CD4-positive, alpha-beta T cell treated with Interleukin-6 at 100 ng/mL for 8 hours (primary cell): ENCODE results near the gene GP1BA.
A peak's percentile ranks its signal among the peaks of the same experiment; 100 is the strongest.

Source experiments
- DNase-seq: peaks from one replicate; pipeline ENCODE4 v3.0.0-alpha.2; 2020; ENCODE audit warnings: mixed read lengths, low spot score

Gene GP1BA

DNA sequence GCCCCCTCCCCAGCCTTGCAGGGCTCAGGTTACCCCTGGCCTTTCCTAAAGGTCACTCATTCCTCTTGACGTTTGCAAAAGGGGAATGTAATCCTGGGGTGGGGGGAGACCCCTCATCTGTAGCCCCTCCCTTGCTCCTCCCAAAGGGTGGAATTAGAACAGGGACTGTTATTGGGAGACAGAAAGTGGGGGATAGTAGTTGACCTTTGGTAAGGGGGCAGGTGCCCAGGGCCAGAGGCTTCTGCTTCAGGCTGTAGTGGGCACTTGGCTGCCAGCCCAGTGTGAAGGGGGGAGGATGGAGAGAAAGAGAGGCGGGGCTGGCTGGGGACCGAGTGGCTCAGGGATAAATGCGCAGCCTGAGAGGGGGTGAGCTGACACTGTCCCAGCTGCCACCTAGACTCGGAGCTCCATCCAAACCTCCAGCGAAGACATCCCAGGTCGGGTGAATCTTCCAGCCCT, 18.7 kb downstream of the GP1BA start, which contains the start of gene ENO3:
TSS of gene ENO3 (plus strand) at position 374 of the 459 bp plus-strand sequence. CDS start 711 bp downstream, outside the sequence.
- DNase-seq, result no peak

DNA sequence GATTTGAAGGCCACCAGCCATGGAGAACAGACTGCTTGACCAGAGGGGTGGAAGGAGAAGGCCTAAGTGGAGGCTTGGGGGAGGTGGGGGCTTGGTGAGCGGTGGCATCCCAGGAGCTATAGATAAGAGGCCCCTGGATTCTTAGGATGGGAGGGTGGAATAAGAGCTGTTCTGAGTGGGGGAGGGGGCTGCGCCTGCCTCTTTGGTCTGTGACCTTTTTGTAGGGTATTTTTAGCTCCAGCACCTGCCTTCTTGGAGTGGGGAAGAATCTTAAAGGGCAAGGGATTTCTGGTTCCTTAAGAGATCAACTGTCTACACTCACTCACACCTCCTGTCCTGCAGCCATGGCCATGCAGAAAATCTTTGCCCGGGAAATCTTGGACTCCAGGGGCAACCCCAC, 19.4 kb downstream of the GP1BA start:
- no peak for DNase-seq

DNA sequence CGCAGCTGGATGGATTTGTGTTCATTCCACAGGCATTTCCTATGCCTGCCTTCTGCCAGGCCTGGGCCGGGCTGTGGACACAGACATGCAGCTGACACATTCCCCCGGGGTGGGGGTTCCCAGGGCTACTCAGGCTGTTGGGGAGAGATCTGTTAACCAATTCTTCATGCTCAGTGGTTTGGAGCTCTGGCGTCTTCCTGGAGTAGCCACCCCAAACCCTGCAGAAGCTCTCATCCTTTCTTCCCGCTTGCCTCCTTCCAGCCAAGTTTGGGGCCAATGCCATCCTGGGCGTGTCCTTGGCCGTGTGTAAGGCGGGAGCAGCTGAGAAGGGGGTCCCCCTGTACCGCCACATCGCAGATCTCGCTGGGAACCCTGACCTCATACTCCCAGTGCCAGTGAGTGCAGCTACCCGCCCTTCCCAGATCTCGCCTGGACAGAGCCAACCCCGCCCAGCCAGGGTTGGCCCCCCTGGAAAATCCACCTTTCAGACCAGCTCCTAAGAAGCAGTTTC, 21.4 kb downstream of the GP1BA start:
- DNase-seq, result no peak

DNA sequence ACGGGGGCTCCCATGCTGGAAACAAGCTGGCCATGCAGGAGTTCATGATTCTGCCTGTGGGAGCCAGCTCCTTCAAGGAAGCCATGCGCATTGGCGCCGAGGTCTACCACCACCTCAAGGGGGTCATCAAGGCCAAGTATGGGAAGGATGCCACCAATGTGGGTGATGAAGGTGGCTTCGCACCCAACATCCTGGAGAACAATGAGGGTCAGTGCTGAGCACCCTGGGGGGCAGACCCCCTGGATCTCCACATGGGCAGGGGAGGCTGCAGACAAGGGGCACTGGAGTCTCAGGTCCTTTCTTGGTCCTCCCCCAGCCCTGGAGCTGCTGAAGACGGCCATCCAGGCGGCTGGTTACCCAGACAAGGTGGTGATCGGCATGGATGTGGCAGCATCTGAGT, 23.0 kb downstream of the GP1BA start:
- DNase-seq, result no peak

DNA sequence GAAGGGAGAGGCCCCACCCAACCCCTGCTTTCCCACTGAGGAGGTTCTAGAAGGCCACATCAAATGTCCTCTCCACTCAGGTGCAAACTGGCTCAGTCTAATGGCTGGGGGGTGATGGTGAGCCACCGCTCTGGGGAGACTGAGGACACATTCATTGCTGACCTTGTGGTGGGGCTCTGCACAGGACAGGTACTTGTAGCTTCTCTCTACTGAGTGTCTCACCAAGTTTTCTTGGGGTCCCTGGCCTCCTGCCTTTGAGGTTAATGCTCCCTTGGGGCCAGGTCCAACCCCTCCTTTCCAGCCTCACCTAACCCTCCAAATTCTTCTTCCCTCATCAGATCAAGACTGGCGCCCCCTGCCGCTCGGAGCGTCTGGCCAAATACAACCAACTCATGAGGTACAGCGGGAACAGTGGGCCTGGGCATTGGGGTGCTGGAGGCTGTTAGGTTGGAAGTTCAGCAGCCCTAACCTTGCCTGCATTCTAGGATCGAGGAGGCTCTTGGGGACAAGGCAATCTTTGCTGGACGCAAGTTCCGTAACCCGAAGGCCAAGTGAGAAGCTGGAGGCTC, 24.5 kb downstream of the GP1BA start:
- DNase-seq, result peak; percentile 35

DNA sequence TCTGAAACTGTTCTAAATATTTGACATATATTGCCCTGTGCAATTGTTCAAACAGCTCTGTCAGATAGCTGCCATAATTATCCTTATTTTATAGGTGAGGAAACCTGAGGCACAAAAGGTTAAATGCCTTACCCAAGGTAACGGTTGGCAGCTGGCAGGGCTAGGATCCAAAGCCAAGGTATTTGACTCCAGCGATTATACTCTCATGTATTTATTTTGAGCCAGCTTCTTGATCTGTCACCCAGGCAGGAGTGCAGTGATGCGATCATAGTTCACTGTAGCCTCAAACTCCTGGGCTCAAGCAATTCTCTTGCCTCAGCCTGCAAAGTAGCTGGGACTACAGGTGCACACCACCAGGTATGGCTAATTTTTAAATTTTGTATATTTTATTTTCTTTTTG, 26.0 kb downstream of the GP1BA start:
- DNase-seq, result no peak

DNA sequence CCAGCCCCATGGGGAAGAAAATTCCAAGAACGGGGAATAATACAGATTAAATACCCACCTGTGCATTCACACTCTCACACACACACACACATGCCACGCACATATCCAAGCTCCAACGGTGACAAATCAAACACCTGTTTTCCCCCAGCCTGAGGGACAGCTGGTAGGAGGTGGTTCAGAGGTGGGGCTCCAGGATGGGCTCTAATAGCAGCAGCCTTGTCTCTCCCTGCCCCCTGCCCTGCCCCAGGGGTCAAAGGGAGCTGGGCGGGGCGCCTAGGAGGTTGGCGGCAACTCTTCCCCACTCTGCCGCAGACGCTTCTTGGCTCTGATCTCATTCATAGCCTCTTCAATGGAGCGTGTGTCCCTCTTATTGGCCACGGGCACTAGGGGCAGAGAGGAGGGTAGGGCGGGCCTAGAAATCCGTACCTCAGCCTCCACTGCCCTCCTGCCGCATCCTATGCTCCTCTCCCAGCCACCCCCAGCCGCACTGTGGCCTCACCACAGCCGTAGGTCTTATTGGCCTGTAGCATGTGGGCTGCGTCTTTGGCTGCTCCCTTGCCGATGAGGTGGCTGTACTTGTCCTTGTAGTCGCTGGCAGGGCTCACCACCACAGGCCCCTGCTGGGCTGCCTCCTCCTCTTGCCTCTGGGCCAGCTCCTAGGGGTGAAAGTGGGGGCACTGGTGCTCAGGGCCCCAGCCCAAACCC, 27.3 kb downstream of the GP1BA start:
- no peak for DNase-seq

DNA sequence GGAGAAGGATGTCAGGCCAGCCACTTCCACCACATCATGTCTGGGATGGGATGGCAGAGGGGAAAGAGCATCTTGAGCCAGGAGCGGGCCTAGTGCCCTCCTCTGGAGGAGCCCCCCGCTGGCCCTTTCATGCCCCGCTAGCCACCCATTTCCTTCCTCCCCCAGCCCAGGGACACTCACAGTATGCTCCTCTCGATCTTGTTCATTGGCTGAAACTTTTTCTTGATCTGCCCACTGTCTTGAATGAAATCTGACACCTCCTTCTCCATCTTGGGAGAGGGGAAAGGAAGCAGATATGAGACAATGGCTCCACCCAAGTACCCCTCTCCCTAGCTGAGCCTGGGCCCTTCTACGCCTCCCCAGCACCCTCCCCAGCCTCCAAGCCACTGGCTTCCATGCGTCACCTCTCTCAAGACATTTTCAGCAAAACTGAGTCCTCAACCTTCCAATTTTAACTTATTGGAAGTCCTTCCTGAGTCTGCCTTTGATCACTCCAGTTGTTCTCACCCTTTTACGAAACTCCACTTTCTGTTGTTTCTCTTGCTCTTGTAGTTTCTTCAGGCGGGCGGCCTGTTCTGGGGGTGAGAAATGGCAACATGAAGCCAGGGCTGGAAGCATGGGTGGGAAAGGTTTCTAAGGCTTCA, 28.3 kb downstream of the GP1BA start:
- no peak for DNase-seq

DNA sequence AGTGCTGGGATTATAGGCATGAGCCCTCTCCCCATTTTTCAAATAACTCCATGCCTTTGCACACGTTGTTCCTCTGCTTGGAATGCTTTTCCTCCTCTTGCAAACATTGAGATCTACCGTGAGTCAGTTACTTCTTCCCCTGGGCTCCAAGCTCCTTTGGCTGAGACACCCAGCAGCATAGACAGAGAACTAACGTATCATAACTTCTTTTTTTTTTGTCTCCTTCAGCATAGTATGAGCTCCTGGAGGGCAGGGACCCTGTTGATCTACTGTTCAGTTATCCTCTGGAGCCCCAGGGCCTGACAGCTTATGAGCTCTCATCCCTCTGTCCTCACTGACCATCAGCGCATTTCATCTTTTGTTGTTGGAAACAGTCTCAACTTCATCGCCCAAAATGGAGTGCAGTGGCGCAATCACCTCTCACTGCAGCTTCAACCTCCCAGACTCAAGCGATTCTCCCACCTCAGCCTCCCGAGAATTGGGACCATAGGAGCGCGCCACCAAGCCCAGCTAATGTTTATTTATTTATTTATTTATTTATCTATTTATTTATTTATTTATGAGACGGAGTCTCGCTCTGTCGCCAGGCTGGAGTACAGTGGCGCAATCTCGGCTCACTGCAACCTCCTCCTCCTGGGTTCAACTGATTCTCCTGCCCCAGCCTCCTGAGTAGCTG, 33.4 kb downstream of the GP1BA start:
- DNase-seq, result no peak

DNA sequence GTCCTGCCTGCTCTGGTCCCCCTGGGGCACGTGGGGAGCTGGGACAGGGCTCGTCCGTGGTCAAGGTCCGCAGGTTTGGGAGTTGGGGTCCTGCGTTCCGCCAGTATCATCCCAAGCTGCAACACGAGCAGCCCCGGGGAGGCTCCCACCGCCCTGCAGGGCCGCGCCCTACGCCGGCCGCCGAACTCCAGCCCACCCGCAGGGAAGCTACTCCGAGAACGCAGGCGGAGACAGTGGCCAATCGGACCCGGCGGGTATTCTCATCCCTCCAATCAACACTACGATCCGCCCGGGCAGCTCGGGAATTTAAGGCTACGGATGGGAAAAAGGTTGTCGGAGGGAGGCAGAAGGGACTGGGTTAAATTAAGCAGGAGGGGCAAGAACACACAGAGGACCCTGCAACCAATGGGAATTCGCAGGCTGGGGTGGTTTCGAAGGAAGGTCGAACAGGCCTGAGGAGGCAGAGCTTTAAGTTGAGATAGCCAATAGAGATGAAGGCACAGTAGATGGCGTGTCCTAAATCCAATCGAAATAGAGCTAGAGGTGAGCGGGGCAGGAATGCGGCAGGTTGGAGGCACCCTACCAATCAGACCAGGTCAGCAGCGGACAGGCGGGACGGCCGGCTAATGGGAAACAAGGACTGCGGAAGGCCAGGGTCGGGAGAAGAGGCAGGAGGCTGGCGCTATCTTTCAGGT, 34.9 kb downstream of the GP1BA start:
- DNase-seq, result peak; percentile 99

DNA sequence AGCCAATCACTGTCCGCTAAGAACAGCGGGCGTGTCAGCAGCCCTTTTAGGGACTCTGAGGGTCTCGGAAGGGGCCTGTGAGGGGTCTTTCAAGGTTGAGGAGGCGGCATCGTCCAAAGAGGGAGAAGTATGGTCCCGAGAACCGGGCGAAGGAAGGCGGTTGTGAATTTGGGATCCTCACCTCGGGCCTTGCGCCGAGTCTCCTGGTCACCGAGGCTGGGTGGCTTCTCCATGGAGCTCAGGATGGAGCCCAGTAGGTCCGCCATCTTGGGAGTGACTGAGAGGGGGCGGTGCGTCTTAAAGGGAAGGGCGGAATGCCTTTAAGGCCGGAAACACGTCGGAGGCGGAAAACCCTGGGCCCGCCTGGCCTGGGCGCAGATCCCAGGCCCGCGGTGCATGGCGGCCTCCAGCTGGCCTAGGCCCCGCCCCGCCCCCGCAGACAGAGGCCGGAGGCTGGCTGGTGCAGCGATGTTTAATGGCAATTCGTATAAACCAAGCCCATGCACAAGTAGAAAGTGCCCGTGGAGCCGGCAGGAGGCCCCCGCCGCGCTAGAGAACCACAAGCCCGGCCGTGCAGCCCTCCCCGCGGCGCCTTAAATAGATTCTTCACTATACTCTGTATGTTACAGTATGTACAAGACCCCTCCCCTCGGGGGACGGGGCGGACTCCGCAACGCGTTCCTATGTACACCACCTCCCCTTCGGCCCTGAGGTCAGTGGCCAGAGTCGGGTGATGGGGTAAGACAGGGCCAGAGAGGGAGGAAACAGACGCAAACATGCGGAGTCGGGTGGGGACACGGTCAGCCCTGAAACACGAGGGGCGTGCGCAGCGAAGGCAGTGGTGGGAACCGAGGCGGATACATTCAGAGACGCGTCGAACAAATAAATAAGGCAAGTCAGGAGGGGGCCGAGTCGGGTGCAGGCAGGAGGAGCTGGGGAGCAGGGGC, 35.7 kb downstream of the GP1BA start, which contains the start of gene SPAG7:
TSS of gene SPAG7 (minus strand) at position 279 of the 947 bp plus-strand sequence. CDS start at position 266, 13 bp downstream.
- DNase-seq, result peak; percentile 92

DNA sequence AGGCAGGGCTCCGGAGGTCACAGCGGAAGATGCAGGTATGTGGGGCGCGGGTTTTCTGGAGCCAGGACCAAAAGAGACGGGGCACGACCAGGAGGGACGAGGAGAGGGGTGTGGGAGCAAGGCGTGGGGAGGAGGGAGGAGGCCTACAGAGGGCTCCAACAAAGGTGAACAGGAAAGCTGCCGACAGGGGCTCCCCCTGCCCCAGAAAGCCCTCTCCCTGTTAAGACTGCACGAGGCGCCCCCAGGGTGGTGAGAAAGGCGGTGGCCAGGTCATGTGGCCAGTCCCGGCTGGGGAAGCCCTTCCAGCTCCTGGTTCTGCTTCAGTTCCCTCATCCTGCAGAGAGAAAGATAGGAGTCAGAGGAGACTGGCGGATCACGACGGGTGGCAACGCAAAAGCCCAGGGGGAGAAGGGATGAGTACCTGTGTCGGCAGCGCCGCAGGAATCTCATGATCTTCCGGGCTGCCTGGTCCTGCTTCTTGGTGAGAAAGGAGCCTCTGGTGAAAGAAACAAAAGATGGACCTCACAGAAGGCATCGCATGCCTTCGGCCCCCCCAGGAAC, 36.5 kb downstream of the GP1BA start:
- DNase-seq, result no peak

DNA sequence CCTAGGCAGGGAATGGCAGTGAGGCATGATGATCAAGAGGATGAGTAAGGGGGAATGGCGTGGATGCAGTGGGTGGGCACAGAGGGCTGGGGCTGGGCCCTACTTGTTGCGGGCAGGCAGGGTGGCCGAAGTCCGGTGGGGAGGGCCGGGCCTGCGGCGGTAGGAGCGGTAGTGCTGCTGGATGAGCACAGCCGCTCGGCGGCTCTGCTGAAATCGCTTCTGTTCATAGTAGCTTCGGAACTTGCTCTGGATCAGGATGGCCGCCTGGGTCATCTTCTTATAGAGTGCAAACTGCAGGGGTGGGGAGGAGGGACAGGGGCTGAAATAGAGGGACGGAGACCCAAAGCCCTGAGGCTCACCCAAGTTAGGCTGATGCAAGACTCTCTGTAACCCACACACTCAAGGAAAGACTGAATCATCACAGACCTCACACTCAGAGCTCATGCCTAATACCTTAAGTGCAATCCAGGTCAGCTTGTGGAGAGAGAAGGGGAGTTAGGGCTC, 37.0 kb downstream of the GP1BA start:
- no peak for DNase-seq

DNA sequence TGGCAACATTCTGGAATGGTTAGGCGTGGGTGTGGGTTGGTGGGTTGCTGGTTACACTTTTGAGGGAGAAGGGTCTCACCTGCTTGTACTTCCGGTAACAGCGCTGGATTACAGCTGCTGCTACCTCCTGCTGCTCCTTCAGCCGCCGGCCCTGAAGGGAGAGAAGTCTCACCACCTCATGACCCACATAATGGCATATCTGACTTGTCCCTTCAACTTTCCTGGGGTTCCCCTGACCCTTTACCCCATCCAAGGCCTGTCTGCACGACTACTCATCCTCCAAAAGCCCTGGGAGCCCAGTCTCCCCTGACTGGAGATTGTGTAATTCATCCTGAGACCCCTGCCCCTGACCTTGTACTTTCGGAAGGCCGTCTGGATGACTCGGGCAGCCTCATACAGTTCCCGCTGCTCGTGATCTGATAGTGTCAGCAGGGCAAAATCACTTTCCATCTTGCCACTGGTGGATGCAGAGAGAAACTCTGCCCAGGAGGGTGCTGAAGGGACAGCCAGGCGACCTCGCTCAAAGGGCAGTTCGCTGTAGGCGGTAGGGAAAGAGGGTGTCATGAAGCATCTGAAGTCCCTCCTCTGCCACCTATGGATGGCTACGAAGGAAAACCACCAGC, 37.6 kb downstream of the GP1BA start:
- no peak for DNase-seq

DNA sequence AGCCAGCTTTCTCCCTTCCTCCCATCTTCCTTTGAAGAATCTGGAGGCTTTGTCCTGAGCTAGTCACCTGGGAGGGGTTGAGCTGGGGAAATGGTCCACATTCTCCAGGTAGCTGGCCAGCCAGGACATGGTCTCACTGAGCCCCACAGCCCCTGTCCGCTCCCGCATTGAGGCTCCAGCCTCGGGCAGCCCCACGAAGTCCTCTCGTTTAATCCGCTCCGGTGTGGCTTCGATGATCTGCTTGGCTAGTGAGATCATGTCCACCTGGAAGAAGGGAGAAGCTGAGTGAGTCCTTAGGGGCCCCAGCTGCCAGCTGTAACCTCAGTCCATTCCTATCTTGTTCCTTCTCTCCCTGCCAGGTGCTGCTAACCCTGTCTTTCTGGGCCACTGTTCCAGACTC, 38.2 kb downstream of the GP1BA start:
- DNase-seq, result no peak

DNA sequence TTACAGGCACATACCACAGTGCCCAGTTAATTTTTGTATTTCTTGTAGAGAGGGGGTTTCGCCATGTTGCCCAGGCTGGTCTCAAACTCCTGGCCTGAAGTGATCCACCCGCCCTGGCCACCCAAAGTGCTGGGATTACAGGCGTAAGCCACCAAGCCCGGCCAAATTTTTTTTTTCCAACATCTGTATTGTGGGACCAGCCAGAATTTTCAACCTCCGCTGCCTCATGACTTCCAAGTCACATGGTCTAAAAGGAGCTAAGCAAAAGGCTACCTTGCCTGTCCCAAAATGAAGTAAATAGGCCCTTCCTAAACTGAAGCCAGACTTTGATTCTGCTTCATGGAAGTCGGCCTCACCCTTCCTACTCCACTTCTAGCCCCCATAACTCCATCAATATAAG, 39.7 kb downstream of the GP1BA start:
- no peak for DNase-seq

DNA sequence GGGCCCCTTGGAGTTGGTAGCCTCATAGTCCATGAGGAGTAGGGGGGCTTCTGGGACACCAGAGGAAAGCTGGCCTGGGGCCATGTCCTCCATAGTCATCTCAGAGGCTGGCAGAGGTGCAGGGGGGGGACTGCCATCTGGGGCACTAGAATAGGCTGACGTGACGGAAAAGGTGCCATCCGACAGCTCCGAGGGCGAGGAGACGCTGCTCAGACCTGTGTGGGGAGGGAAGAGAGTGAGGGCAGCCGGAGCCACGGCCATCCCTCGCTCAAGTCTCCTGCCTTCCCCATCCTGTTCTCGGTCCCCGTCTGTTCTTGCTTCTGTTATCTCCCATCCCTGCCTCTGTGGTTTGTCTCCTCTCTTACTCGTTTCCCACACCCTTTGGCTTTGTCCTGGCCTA, 40.2 kb downstream of the GP1BA start:
- no peak for DNase-seq

DNA sequence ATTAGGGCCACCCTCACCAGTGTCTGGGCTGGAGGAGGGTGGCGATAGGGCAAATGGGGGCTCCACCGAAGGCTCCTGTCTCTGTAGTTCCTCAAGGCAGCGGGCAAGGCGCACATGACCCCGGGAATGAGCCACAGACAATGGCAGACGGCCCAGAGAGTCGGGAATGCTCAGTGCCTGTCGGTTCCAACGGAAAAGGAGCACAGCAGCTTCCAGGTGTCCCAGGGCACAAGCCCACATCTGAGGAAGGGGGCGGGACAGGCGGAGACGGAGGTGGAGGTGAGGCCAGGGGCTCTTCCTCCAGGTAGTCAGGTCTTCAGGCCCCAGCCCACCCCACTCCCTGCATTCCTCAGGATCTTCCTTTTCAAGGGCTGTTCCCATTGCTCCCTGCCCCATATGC, 40.7 kb downstream of the GP1BA start:
- no peak for DNase-seq

DNA sequence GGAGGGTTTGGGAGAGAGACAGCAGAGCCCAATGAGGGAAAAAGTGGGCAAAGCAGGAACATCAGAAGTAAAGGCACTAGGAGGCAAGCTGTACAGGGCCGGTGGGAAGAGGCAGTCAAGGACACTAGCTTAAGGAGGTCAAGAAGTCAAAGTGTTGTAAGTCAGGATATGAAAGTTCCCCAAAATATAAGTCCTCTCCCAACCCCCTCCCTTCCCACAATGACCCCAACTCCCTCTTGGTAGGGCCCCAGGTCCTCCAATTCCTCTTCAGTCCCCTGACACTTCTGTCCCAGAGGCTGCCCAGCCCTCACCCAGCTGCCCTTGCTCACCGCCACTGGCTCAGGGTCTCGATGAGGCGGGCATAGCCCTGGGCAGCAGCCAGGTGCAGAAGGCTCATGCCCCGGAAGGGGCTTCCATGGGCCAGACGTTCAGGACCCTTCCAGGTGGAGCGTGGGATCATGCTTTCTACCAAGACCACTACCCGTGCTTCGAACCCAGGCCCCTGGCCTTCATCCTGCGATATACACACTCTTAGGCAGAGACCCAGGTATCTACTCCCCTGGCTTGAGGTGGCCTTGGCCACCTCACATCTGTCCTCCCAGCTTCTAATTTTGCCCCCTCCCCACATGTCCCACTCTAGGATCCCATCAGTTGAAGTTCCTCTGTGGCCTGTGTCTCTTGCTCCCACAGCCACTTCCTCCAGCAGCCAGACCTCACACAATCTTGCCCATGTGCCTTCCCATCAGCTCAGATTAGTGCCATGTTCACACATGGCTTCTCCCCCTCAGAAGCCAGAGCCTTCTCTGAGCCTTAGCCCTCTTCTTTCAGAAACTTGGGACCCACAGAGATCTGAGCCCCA, 41.4 kb downstream of the GP1BA start:
- DNase-seq, result no peak
